Transverse colon (tissue), 4 donors: Measurements from ENCODE around the gene ADCY1. TPM values are rescaled to one million over a fixed set of nuclear protein-coding genes. Genes with fewer than 3 reads are reported as not detected.

Source experiments
- DNase-seq: peaks from one replicate; pipeline ENCODE4 v3.0.0-alpha.2; 2019
- H3K27ac ChIP-seq, 4 donors: fragments of 200-600 bp; sonication (generic); 2 replicates each; pipeline ENCODE4 v1.5.1; 2016 to 2018; ENCODE audit warnings: inconsistent platforms in 4 of 4
- H3K27me3 ChIP-seq: fragments of 200-600 bp; sonication (generic); 2 replicates; pipeline ENCODE4 v1.5.1; 2017; ENCODE audit warnings: inconsistent platforms
- H3K36me3 ChIP-seq, 4 donors: fragments of 200-600 bp; sonication (generic); 2 replicates each; pipeline ENCODE4 v1.5.1; 2017 to 2019; ENCODE audit warnings: inconsistent platforms in 4 of 4
- H3K4me1 ChIP-seq, 4 donors: fragments of 200-600 bp; sonication (generic); 2 replicates each; pipeline ENCODE4 v1.5.1; 2017 to 2020; ENCODE audit warnings: inconsistent platforms in 4 of 4
- H3K4me3 ChIP-seq, 4 donors: fragments of 200-600 bp; sonication (generic); 1 replicate in 1 of 4; 2 replicates in 3 of 4; pipeline versions ENCODE4 v1.5.1 to v1.6.1; 2017 to 2019; ENCODE audit warnings: inconsistent platforms in 4 of 4
- H3K9me3 ChIP-seq, 2 donors: fragments of 200-600 bp; sonication (generic); 2 replicates each; pipeline ENCODE4 v1.5.1; 2017 to 2019; ENCODE audit warnings: inconsistent platforms in 2 of 2
- EP300 ChIP-seq: sonication (generic); formaldehyde crosslinking; IDR thresholded peaks from one replicate; pipeline ENCODE4 v1.6.1; 2017; ENCODE audit warnings: antibody characterized with exemption, low read depth
- POLR2A ChIP-seq: fragments of 450-650 bp; IDR thresholded peaks from one replicate; pipeline ENCODE4 v1.6.1; 2016; ENCODE audit warnings: antibody characterized with exemption, mild to moderate bottlenecking, moderate library complexity
- POLR2AphosphoS5 ChIP-seq, 3 donors: sonication (generic); formaldehyde crosslinking; IDR thresholded peaks; one replicate each; pipeline ENCODE4 v1.6.1; 2016; ENCODE audit warnings: antibody characterized with exemption in 3 of 3
- WGBS, 2 donors: methylation state at CpG; one replicate each; pipeline ENCODE4 v1.1.5; 2018; ENCODE audit warnings: low coverage in 1 of 2; 5-methylcytosine and 5-hydroxymethylcytosine counted together
- in situ Hi-C, 4 donors: fragments of 200-750 bp; cut with MboI; loops; one replicate each; pipeline versions ENCODE4 v1.15.0 to v1.15.1; 2017; ENCODE audit warnings: low sequenced_read_pairs in 3 of 4, low pct_ligation_motif_present in 1 of 4, low pct_unique_long_range_greater_than_20kb in 1 of 4
- intact Hi-C: fragments of 100-400 bp; cut with DNase I; formaldehyde crosslinking; loops from one replicate; pipeline ENCODE4 v1.15.1; 2023; ENCODE audit warnings: low total_unique reads
- total RNA-seq, 4 donors: library from RNA; depleted of rRNA; stranded (reverse); fragments of >200 nt; gene quantifications; one replicate each; pipeline ENCODE4 v1.1.0, GENCODE V29; 2016
- TF ChIP-seq, protein P1 (sequence below), 5 experiments: fragments of 200-600 bp in 3 of 5; fragments of 450-650 bp in 2 of 5; sonication (generic) in 3 of 5; IDR thresholded peaks; 1 replicate in 2 of 5; 2 replicates in 3 of 5; pipeline ENCODE4 v1.5.1; 2016 to 2017; ENCODE audit warnings: antibody characterized with exemption in 5 of 5, inconsistent platforms in 3 of 5, mild to moderate bottlenecking in 2 of 5, moderate library complexity in 1 of 5

Gene ADCY1
- total RNA-seq, 4 donors from 2014 or later, result 0.16 to 0.41 TPM; not detected in 2

DNA sequence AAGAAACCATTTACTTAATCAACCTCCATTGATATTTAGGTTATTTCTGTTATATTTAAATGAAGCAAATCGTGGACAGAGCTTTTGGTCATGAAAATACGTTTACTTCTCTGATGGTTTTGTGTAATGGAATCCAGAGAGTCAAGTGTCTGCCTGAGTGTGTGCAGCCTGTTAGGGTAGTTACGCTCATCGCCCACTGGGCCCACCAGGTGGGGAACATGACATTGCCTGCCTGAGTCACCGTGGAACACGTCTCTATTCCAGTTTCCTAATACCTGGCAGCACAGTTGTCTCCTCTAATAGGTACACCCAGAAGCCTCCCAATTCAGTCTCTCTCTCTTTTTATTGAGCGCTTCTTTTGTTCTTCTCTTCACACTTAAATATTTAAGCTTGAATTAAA, 91.0 kb downstream of the ADCY1 start:
- no peak overlapping the region for H3K27ac ChIP-seq
- 85 to 87% methylated on average over 7 of the region's 7 CpGs for WGBS, 2 donors
- no peaks in the 10 kb centered on the region for H3K9me3 ChIP-seq
- H3K4me1 ChIP-seq, result no peaks in the 10 kb centered on the region
- in situ Hi-C loops, result loop anchor here in 1 of 4 donors (25.0 kb wide), 1 partner anchor 197 kb away; the partner anchor contains the start of gene CCDC201
- no peak overlapping the region for H3K4me3 ChIP-seq
- no peak for DNase-seq
- H3K27me3 ChIP-seq, result no peaks in the 10 kb centered on the region
- H3K36me3 ChIP-seq, result no peaks in the 10 kb centered on the region
- no peak for TF ChIP-seq POLR2AphosphoS5 (IDR thresholded peaks at IDR 0.05)
- TF ChIP-seq POLR2A, result no peak
- no peak for TF ChIP-seq EP300
- TF ChIP-seq, protein P1, sequence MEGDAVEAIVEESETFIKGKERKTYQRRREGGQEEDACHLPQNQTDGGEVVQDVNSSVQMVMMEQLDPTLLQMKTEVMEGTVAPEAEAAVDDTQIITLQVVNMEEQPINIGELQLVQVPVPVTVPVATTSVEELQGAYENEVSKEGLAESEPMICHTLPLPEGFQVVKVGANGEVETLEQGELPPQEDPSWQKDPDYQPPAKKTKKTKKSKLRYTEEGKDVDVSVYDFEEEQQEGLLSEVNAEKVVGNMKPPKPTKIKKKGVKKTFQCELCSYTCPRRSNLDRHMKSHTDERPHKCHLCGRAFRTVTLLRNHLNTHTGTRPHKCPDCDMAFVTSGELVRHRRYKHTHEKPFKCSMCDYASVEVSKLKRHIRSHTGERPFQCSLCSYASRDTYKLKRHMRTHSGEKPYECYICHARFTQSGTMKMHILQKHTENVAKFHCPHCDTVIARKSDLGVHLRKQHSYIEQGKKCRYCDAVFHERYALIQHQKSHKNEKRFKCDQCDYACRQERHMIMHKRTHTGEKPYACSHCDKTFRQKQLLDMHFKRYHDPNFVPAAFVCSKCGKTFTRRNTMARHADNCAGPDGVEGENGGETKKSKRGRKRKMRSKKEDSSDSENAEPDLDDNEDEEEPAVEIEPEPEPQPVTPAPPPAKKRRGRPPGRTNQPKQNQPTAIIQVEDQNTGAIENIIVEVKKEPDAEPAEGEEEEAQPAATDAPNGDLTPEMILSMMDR (IDR thresholded peaks at IDR 0.05), result no peak
- intact Hi-C loops, result no loop called here

DNA sequence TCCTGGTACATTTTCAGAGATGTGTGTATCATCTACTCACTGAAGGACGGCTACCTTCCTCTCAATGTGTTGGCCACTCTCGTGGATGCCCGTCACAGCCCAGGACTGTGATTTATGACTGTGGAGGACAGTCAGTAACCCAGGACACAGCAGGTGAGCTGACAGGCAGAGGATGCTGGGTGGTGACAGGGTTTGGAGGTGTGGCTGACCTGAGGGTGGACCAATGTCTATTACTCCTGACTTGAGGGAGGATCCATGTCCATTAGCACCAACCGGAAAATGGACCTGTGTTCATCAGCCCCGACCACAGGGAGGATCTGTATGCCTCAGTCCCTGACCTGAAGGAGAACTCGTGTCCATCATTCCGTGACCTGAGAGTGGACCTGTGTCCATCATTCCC, 96.1 kb downstream of the ADCY1 start:
- Histone ChIP-seq H3K27ac (no peak overlapping the region), H3K9me3 (no peaks in the 10 kb centered on the region), H3K4me1 (no peaks in the 10 kb centered on the region), H3K27me3 (no peaks in the 10 kb centered on the region), H3K36me3 (no peaks in the 10 kb centered on the region), H3K4me3 (no peak overlapping the region)
- intact Hi-C loops, result no loop called here
- 74% methylated on average over 7 of the region's 7 CpGs; no CpG with 5 or more reads in 1 of the 2 donors for WGBS, 2 donors
- in situ Hi-C loops, result loop anchor here in 1 of 4 donors (25.0 kb wide), 1 partner anchor 192 kb away; the partner anchor contains the start of gene CCDC201
- no peak for DNase-seq
- TF ChIP-seq POLR2A (no peak), POLR2AphosphoS5 (IDR thresholded peaks at IDR 0.05) (no peak), EP300 (no peak)
- TF ChIP-seq, protein P1 (IDR thresholded peaks at IDR 0.05), result no peak

DNA sequence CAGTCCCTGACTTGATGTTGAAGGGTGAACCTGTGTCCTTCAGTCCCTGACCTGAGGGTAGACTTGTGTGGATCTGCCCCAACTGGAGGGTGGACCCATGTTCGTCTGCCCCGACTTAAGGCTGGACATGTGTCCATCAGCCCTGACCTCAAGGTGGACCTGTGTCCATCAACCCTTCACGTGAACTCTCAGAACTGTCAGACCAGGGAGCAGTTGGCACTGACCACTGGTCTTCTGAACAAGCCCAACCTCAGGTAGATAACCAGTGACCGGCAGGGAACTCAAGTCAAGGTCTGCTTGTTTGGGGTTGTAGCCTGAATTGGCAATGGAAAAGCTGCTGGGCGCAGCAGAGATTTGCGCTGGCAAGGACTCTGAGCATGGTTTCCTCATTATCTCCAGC, 96.5 kb downstream of the ADCY1 start:
- in situ Hi-C loops, result loop anchor here in 1 of 4 donors (25.0 kb wide), 1 partner anchor 192 kb away; the partner anchor contains the start of gene CCDC201
- DNase-seq, result no peak
- TF ChIP-seq EP300, result no peak
- no peak for TF ChIP-seq POLR2AphosphoS5 (IDR thresholded peaks at IDR 0.05)
- TF ChIP-seq, protein P1 (IDR thresholded peaks at IDR 0.05), result no peak
- TF ChIP-seq POLR2A, result no peak

DNA sequence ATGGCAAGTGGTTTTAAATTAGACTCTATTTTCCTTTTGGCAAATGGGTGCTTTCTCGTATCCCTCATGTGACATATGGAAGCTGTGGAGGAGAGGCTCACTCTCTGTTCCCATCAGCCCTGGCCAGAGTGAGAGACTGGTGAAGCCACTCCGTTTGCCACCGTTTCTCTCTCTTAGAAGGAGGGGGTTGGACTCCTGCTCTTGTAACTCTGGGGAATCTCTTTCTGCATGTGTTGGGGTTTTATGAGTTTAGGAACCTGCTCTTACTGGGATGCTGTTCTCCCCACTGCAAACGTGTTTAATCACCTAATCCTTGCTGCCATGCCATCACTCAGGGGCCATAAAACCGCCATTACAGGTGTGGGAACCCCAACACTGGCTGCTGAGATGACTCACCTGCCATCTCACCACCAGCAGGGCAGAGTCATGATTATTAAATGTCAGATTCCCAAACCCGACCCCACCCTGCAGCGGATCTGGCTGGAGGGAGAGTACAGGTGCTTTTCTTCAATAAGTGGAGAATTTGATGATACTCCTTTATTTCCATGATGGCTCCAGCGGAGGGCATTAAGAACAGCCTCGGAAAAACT, 103.2 kb downstream of the ADCY1 start:
- Histone ChIP-seq H3K4me1 (no peaks in the 10 kb centered on the region), H3K9me3 (no peaks in the 10 kb centered on the region), H3K27me3 (no peaks in the 10 kb centered on the region), H3K27ac (no peak overlapping the region), H3K4me3 (no peak overlapping the region), H3K36me3 (no peaks in the 10 kb centered on the region)
- 59 to 73% methylated on average over 3 to 9 of the region's 9 CpGs for WGBS, 2 donors
- TF ChIP-seq EP300 (no peak), POLR2A (no peak), POLR2AphosphoS5 (IDR thresholded peaks at IDR 0.05) (no peak)
- TF ChIP-seq, protein P1 (IDR thresholded peaks at IDR 0.05), result no peak
- DNase-seq, result no peak
- in situ Hi-C loops, result no loop called here
- intact Hi-C loops, result no loop called here

More for the DNA sequence above, 96.5 kb downstream of the ADCY1 start:
- Histone ChIP-seq H3K4me1 (no peaks in the 10 kb centered on the region), H3K27me3 (no peaks in the 10 kb centered on the region), H3K9me3 (no peaks in the 10 kb centered on the region), H3K27ac (no peak overlapping the region), H3K36me3 (no peaks in the 10 kb centered on the region), H3K4me3 (no peak overlapping the region)
- intact Hi-C loops, result no loop called here
- 90 to 93% methylated on average over 2 to 6 of the region's 6 CpGs for WGBS, 2 donors
